ENCODE measurements around the gene TAS1R3. TPM values are rescaled to one million over a fixed set of nuclear protein-coding genes. Genes with fewer than 3 reads are reported as not detected.

TAS1R3 gene
- total and polyA plus RNA-seq, 10 of the 15 experiments (the other 5 are each of a cell fraction or from before 2014, with no cell fraction given), result 0.04 to 0.51 (median 0.08) TPM; not detected in 3

GRCh38 chr1:1374929-1375662, 44.0 kb downstream of the TAS1R3 start, which contains the start of gene AURKAIP1 (continued):
- TF ChIP-seq, protein P1, sequence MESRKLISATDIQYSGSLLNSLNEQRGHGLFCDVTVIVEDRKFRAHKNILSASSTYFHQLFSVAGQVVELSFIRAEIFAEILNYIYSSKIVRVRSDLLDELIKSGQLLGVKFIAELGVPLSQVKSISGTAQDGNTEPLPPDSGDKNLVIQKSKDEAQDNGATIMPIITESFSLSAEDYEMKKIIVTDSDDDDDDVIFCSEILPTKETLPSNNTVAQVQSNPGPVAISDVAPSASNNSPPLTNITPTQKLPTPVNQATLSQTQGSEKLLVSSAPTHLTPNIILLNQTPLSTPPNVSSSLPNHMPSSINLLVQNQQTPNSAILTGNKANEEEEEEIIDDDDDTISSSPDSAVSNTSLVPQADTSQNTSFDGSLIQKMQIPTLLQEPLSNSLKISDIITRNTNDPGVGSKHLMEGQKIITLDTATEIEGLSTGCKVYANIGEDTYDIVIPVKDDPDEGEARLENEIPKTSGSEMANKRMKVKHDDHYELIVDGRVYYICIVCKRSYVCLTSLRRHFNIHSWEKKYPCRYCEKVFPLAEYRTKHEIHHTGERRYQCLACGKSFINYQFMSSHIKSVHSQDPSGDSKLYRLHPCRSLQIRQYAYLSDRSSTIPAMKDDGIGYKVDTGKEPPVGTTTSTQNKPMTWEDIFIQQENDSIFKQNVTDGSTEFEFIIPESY (IDR thresholded peaks at IDR 0.05), result no peak; the same call in 1 of the 2 replicates
- TF ChIP-seq IRF3 (IDR thresholded peaks at IDR 0.05) (peak; percentile 65; the same call in 1 of the 2 replicates), ATF3 (IDR thresholded peaks at IDR 0.05; ENCODE audit: borderline replicate concordance, extremely low read depth, low read depth, low read length) (peak; percentile 28; the same call in 1 of the 2 replicates), MEF2A (IDR thresholded peaks at IDR 0.05; ENCODE audit: insufficient read depth, low read depth, low read length) (peak; percentile 75), RELA (IDR thresholded peaks at IDR 0.05; ENCODE audit: borderline replicate concordance, partially characterized antibody) (peak; percentile 94), ZZZ3 (IDR thresholded peaks at IDR 0.05; ENCODE audit: control insufficient read depth, insufficient read length, low read depth) (no peak), SRF (IDR thresholded peaks at IDR 0.05; ENCODE audit: low read depth in 2 of 2, low read length in 2 of 2) (peak; percentile 53 to 85; a peak in 3 of 4 replicates), NFXL1 (IDR thresholded peaks at IDR 0.05; ENCODE audit: borderline replicate concordance) (no peak; the same call in 1 of the 2 replicates)

Data from GM12878 (cell line).